Activated effector memory CD4-positive, alpha-beta T cell treated with Interleukin-2 at 50 U/mL for 16 hours (primary cell): ENCODE data around the gene HACD4.
"Not testable (repeated sequence)": the region's sequence is repeated elsewhere in the genome, so short reads cannot be mapped to it uniquely, and the experiment has no call there.

Source experiments
- DNase-seq: peaks from one replicate; pipeline ENCODE4 v3.0.0-alpha.2; 2020

Gene HACD4

GRCh38 chr9:21015995-21016394, 15.4 kb downstream of the HACD4 start:
- no peak for DNase-seq

- DNase-seq, result no peak
These were observed 16.2 kb downstream of the HACD4 start for GRCh38 chr9:21015129-21015815.

- no peak for DNase-seq
These were observed 29.4 kb downstream of the HACD4 start for GRCh38 chr9:21002040-21002439.

GRCh38 chr9:21001581-21001980, 29.9 kb downstream of the HACD4 start:
- no peak for DNase-seq

GRCh38 chr9:20997503-20998076, 33.9 kb downstream of the HACD4 start:
- no peak for DNase-seq

GRCh38 chr9:20996809-20997208, 34.6 kb downstream of the HACD4 start:
- DNase-seq, result no peak

- DNase-seq, result no peak
These were observed 35.8 kb downstream of the HACD4 start for GRCh38 chr9:20995616-20996015.

- no peak for DNase-seq
These were observed 37.0 kb downstream of the HACD4 start for GRCh38 chr9:20994486-20994885.

GRCh38 chr9:20990867-20991266, 40.6 kb downstream of the HACD4 start:
- DNase-seq, result no peak

- no peak for DNase-seq
These were observed 41.5 kb downstream of the HACD4 start for GRCh38 chr9:20989923-20990341.

GRCh38 chr9:20988671-20989315, 42.6 kb downstream of the HACD4 start:
- no peak for DNase-seq

GRCh38 chr9:20988061-20988460, 43.4 kb downstream of the HACD4 start:
- DNase-seq, result no peak

GRCh38 chr9:20987521-20987920, 43.9 kb downstream of the HACD4 start:
- DNase-seq, result no peak

- no peak for DNase-seq
These were observed 45.4 kb downstream of the HACD4 start for GRCh38 chr9:20985851-20986600.

- no peak for DNase-seq
These were observed 46.9 kb downstream of the HACD4 start for GRCh38 chr9:20984506-20984905.

- no peak for DNase-seq
These were observed 50.0 kb downstream of the HACD4 start for GRCh38 chr9:20981486-20981885.

GRCh38 chr9:20980832-20981455, 50.5 kb downstream of the HACD4 start:
- no peak for DNase-seq

GRCh38 chr9:20978249-20978648, 53.2 kb downstream of the HACD4 start:
- no peak for DNase-seq

GRCh38 chr9:20974191-20974938, 57.1 kb downstream of the HACD4 start:
- not testable (repeated sequence) for DNase-seq

- DNase-seq, result not testable (repeated sequence)
These were observed 58.0 kb downstream of the HACD4 start for GRCh38 chr9:20973246-20973947.

GRCh38 chr9:20972684-20973083, 58.8 kb downstream of the HACD4 start:
- DNase-seq, result no peak
